GM15510 (cell line): ENCODE results near the gene TXNRD1.

ENCODE experiments used
- POLR2A ChIP-seq: IDR thresholded peaks from 3 replicates; pipeline ENCODE4 v1.6.1; 2011; ENCODE audit warnings: borderline replicate concordance; ENCODE audit not compliant: insufficient read length; ENCODE audit errors: extremely low read depth

TXNRD1 gene

DNA sequence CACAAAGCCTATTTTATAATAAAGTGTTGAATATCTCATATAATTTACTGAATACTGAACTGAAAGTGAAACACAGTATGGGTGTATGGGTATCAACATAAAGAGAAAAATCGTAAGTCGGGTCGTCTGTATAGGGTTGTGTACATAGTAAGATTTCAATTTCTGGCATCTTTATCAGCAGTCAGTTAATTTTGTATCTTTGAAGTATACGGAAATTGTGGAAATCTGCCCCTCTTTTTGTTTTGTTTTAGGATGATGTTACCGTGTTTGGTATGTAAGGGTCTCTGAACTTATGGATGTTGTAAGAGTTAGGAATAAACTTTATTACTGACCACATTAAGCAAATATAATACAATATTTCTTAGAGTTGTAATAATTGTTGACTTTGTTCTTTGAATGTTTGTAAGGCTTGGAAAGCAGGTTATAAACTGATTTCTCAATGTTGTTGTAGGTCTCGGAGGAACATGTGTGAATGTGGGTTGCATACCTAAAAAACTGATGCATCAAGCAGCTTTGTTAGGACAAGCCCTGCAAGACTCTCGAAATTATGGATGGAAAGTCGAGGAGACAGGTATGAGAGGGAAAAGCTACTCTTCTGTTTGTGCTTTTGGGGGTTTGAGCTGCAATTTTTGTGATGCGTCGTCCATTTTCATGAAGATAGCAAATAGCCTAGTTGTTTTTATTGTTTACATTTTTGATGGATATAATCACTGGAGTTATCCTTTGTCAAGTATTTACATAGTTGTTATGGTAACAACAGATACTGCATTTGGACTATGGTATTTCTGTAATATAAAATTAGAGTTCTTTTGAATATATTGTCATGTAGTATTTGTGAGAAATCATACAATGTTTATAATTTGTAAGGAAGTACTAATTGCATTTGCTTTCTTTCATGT lies 100.0 kb downstream of the TXNRD1 start:
- no peak for TF ChIP-seq POLR2A

DNA sequence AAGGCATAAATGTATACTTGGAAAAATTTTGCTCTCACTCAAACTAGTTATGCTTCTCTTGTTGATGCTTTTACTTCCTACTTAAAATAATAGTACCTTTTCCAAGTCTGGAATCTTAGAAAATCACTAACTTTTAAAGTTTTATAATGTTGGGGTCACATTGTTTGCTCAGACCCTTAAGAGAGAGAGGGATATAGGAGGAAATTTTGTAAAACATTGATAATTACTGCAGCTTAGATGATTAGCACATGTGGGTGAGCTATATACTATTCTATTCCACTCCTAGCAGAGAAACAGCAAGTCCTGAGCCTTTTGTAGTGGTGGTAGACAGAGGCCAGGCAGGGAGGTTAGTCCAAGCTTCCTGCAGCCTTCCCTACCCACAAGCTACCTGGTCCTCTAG lies 101.4 kb downstream of the TXNRD1 start:
- TF ChIP-seq POLR2A = no peak

DNA sequence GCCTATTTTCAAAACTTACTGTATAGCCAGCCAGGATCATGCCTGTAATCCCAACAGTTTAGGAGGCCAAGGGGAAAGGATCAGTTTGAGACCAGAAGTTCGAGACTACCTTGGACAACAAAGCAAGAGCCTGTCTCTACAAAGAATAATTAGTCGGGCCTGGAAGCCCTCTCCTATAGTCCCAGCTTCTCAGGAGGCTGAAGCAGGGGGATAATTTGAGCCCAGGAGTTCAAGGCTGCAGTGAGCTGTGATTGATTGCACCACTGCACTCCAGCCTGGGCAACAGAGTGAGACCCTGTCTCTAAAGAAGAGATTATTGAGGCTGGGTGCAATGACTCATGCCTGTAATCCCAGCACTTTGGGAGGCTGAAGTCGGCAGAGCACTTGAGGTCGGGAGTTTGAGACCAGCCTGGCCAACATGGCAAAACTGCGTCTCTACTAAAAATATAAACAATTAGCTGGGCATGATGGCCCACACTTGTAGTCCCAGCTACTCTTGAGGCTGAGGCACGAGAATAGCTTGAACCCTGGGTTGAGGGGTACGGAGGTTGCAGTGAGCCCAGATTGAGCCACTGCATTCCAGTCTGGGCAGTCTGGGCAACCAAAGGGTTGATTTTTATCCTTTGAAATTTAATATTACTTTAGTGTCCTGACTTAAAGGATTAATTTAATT lies 102.1 kb downstream of the TXNRD1 start:
- no peak for TF ChIP-seq POLR2A

DNA sequence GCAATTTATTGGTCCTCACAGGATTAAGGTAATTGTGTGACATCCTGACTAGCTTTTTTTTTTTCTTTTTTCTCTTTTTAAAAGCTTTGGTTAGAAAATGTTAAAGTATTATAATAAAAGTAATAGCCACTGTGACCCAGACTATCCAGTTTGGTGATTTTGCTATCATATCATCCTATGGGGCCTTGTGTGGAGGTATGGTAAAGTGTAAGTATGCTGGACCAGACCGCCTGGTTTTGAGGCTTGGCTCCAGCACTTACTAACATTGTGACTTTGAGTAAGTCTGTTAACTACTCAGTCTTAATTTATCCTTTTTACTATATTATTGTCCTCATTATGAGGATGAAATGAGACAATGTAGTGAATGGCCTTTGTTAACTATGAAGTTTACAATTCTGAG lies 103.4 kb downstream of the TXNRD1 start:
- no peak for TF ChIP-seq POLR2A

DNA sequence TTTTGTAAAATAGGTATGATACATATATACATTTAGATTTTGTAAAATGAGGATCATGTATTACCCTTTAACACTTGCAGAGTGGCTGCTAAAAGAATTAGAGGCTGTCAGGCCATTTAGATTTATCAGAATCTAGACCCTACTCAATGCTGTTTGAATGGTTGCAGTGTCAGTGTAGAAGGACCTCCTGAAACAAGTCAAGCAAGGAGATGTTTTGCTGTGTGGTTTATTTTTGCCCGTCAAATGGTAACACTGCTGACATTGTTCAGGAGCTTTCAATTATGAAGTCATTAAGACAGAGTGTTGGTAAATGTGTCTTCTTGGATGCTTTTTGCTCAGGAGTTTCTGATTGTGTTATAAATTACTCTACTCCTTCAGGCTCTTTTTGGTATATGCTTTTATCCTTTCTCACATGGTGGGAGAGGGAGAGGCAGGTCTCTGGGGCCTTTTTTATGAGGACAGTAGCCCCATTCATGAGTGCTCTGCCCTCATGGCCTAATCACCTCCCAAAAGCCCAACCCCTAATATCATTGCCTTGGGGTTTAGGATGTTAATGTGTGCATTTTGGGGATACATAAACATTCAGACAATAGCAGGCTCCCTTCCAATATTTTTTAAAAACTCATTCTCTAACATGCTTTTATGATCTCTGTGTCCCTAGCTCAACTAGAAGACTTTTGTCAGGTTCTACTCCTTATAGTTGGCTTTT lies 104.5 kb downstream of the TXNRD1 start:
- TF ChIP-seq POLR2A = no peak

DNA sequence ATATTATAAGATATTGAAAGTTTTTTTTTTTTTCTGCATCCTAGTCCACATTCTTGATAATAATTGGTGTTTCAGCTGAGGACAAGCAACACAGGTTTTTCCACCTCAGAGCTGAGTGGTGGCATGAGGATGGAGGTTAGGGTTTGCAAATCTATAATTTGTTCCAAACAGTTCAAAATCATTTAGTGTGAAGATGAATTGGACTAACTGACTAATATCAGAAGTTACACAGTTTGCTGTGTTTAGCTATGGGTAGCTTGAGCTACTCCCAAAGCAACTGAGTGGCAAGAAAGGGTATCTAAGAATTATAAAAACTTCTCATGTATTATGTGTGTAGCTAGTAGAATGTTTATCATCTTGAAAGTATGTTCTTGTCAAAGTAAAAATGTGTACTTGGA lies 105.0 kb downstream of the TXNRD1 start:
- no peak for TF ChIP-seq POLR2A

DNA sequence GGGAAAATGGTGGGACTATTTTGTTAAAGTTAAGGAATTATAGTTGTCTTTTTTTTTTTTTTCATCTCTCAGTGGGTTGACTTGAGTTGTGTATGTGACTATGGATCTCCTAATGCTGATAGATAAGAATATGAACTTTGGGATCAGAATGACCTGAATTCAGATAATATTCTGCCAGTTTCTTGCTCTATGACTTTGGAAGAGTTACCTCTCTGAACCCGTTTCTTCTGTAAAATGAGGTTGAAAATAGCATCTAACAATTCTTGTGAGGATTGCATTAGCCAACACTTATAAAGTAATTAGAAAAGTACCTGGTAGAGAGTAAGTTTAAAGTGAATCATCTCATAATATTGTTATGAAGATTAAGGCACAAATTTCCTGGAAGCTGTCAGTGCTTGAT lies 106.4 kb downstream of the TXNRD1 start:
- no peak for TF ChIP-seq POLR2A

DNA sequence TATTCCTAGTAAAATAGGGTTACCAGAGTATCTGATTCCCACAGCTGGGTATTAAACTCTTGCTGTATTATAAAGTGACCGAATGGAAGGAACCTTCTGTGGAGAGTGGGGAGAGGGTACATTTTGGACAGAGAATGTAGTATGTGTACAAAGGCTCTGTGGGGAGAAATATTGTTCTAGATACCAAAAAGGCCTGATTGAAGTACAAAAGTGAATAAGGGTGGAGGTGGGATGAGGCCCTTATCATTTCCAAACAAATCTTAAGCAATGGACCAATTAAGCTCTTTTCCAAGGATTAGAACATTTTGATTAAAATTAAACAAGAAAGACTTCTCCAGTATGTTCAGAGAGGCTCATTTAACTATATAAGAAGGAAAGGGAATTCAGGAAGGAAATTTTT lies 108.3 kb downstream of the TXNRD1 start:
- no peak for TF ChIP-seq POLR2A

DNA sequence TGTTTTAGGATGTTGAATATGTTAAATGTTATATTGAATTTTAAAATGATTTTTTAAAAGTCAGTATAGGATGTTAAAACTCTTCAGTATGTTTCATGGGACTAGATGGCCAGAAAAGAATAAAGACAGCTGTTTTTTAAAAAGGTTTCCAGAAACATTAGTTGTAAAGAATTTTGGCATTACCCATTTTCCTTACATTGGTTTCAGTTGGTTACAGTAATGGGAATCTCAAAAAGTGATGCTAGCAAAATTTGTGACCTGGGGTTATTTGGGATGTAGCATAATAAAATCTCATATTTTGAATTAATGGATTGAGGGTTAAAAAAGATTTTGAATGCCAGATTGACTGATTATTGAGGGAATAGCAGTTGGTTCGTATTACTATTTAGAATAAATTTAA lies 113.2 kb downstream of the TXNRD1 start:
- no peak for TF ChIP-seq POLR2A

DNA sequence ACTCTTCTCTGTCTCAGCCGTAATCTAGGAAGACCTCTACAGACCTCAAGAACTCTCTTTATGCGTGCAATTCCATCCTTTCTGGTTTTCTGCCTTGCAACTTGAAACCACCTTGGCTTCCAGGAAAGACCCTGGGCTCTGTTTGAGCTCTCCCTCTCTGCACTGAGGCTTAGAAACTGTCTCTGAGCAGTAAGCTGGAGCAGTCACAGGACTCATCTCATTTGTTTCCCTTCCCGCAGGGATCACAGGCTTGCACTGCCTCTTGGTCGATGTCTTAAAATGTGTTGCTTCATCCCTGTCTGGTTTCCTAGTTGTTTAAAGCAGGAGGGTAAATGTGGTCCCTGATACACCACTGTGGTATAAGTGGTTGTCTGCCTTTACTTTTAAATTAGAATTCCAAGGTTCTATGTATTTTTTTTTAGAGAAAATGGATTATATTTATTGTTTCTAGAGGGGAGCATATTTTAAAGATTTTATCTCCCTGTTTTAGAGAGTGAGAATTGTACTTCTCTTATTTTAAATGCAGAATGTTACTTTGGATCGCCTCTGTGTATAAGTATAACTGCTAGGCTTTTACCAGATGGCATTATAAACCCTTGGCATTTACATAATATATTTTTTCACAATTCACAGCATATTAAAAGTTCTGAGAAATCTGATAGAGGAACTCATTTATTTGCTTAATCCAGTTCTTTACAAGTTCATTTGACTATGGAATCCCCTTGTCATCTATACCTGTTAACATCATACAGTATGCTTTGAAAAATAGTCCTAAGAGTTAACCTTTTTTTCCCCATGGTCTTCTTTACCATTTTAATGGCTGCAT lies 114.3 kb downstream of the TXNRD1 start:
- TF ChIP-seq POLR2A = no peak

DNA sequence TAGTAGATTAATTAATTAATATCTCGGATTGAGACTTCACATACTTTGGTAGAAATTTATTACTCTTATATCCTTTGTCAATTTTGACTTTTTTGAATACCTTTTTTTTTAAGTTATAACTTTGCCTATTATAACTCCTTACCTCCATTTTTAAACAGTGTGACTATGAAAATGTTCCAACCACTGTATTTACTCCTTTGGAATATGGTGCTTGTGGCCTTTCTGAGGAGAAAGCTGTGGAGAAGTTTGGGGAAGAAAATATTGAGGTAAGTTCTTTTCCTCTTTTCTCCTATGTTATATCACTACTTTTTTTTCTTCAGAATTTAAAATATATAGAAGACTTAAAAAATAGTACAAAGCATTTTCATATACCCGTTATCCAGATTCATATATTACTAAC lies 115.8 kb downstream of the TXNRD1 start:
- TF ChIP-seq POLR2A = no peak

DNA sequence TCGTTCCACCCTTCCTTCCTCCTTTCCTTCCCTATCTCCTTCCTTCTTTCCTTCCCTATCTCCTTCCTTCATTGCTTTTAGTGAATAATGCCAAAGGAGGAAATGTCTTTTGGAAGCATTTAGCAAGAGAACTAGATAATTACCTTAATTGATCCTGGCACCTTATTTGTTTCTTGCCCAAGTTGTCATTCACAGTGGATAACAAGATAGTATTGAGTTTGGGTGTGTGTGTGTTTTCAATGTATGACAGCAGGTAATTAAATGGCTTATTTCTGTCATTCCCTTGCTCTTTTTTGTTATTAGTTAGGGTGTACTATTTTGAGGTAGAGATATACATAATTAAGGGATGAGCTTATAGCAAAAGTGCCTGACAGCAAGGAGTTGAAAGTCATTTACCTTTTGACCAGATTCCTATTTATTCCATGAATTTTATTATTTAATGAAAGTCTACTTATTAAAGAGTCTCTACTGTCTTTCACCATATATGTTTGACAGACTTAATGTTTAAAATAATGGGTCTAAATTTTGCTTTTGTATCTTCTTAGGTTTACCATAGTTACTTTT lies 118.2 kb downstream of the TXNRD1 start:
- TF ChIP-seq POLR2A = no peak

DNA sequence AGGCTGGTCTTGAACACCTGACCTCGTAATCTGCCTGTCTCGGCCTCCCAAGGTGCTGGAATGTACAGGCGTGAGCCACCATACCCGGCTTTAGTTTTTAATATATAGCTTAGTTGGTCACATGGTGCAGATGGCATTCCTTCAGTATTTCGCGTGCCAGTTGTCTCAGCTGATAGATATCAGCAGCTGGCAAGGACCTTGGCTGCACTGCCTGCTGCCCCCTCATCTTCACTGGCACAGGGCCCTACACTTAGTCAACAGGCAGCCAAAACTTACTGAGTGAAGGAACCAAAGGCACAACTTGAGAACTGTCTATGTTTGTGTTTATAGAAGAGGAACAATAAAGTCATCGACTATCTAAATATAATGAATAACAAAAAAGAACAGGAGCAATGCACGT lies 119.0 kb downstream of the TXNRD1 start:
- TF ChIP-seq POLR2A = no peak

DNA sequence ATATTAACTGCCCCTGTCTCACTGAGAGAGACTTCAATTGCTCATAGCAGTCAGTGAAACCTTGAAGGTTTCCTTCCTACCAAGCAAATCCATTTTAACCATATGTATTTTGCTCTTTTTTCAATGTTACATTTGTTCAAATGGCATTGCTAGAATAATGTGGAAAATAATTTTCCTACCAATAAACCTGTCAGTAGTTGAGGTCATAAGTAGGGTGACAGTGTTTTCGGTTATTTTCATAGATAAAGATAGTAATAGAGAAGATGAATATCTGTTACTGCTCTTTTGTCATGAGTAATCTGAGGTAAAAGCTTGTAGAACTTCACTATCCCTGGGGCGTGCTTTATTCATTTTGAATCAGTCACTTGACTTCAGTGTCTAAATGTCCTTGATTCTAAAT lies 120.5 kb downstream of the TXNRD1 start:
- TF ChIP-seq POLR2A = no peak
